GM18909 (cell line): ENCODE measurements around the gene HTRA2.

ENCODE experiments used
- ATAC-seq: cut with Tn5 transposase; IDR thresholded peaks from one replicate; pipeline ENCODE4 v1.9.1; 2021; ENCODE audit warnings: mild to moderate bottlenecking; ENCODE audit not compliant: unreplicated experiment, poor library complexity

Gene HTRA2

DNA sequence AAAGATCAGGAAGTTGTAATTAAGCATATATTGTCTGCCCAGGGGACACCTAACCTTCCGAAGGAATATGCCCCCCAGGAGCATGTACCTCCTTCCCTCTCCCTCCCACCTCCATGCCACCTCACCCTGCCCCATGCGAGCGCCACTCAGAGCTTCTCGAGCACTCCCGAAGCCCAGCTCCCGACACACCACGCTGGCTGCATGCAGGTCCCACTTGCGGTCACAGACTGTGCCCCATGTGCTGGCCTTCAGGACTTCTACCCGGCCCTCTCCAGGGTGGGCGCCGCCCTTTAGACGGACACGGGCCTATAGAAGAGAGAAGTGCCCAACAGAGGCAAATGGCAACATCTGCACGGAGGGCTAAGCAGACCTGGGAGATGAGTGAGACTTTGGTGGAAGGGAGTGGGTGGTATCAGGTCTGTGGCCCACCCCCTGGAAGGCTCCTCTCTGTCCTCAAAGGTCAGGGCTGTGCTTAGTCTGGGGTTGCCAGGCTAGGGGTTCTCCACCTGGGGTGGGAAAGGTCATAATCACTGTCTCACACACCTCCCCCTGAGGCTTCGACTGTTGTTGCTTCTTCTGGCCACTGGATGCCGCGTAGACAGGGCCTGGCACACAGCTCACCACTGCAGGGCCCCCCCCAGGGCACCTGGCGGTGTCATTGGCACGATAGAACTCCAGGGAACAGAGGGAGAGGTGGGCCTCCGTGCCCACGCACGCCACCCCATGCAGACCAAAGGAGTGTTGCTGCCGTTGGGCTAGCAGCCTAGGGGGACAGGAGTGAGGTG lies 6.6 kb downstream of the HTRA2 start:
- no peak for ATAC-seq

DNA sequence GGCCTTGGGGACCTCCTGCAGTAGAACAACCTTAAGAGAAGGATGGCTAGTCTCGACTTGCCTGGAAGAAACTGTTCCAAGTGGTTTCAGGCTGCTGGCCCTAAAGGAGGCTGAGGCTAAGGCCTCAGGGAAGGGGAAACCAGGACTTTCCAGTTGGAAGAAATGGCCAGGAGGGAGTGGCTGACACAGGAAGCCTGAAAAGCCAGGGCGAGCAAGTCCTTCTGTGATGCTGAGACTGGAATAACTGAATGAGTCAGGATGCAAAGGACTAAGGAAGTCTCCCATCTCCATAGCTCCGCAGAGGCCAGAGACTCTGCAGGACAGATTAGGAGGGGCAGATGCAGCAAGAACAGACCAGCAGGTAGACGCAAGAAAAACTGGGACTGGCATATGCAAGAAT lies 7.4 kb downstream of the HTRA2 start:
- no peak for ATAC-seq

DNA sequence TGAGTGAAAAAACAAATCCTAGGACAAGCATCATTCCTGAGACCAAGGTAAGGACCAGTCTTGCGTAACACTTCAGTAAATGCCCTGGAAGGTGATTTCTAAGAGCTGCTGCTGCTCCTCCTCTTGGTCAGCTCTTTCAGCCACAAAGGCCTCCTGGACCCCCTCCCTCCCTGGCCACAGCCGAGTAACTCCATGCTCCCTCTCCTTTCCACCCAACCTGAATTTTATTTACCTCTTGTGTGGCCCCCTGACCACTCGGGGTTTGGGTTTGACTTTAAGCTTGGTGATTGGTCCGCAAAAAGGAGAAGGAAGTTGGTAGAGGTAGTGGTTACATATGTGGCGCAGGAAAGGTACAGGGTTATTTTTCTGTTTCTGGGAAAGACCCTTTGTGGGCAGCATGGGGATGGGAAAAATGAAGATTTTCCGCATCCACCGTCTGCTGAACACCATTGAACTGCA lies 9.2 kb downstream of the HTRA2 start:
- ATAC-seq: no peak

DNA sequence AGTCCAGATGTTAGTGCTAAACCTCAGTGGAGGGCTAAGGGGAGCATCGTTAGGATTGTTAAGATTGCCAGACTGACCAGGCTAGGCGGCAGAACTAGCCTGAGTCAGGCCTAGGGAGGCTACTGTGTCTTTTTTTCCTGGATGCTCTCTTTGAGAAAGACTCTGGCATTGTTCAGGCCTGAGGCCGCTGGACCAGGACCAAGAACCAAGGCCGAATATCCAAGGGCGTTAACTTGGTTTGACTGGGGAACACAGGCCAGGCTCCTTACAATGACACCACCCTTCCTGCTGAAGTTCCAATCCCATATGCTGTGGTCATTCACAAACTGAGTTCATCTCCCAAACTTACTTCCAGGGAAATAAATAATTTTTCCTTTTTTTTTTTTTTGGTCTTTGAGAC lies 10.6 kb downstream of the HTRA2 start:
- ATAC-seq: no peak

DNA sequence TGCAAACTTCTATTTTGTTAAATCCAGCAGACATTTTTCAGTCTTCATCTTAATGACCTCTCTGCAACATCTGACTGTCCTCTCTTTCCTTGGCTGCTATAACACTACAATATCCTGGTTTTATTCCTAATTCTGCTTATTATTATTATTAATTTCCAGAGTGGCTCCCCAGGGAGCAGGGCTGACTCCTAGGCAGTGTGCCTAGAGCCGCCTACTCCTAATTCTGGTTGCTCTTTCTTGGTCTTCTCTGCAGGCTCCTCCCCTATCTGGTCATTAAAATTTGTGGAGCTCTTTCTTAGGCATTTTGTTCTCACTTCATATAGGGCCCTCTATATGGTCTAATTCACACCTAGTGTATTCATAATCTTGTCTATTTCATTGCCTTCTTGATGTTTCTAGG lies 13.2 kb downstream of the HTRA2 start:
- no peak for ATAC-seq

DNA sequence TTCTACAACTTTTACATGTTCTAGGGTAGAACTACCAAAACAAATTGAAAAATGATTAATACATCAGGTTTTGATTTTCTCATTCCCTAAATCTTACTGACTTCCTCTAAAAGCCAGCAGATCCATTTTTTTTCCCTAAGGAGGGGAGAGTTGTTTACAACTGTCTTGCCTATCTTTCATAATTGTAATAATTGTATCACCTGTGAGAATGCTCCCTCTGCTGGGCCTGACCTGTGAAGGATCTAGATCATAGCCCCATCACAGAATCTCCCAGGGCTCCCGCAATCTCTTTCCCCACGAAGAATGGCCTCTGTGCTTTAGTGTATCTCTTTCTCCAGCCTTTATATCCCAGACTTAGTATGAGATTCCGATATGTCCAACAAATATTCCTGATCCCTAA lies 14.9 kb downstream of the HTRA2 start:
- ATAC-seq: no peak

DNA sequence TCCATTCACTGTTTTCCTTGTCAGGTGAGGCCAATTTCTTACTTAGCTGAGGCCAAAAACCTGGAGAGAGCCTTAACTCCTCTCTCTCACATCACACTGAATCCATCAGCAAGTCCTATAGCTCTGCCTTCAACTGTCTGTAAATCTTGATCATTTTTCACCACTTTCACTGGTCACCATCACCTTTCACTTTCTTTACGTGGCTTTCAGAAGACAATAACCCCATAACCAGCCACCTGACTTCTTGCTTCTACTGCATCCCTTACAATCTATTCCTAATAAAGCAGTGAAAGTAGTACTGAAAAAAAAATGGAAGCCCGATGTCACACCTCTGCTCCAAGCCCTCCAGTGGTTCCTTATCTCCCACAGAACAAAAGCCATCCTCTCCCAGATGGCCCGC lies 16.3 kb downstream of the HTRA2 start:
- no peak for ATAC-seq

DNA sequence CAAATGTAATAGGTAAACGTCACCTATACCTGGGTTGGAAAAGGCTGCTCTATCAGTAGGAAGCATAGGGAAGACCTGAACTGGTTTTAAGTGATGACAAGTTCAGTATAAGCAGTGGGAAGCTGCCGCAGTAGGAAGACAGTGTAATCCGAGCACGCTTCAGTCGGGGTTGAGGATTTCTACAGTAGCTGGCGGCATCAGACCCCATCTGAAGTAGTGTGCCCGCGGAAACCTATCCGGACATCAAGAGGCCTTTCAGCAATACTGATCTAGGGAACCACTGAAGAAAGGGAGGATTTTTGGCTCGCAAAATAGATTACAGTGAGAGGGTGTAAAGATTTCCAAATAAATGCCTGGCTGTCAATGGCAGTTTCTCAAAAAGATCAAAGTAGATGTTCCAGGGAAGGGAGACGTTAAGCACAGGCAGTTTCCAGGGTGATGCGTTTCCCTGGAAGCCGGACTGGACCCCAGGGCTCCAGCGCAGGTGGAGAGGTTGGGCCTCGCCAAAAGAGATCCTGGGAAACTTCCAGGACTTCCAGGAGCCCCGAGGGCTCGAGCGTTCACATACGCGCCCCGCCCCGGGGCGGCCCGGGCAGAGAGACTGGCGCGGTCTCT lies 18.7 kb downstream of the HTRA2 start:
- no peak for ATAC-seq

DNA sequence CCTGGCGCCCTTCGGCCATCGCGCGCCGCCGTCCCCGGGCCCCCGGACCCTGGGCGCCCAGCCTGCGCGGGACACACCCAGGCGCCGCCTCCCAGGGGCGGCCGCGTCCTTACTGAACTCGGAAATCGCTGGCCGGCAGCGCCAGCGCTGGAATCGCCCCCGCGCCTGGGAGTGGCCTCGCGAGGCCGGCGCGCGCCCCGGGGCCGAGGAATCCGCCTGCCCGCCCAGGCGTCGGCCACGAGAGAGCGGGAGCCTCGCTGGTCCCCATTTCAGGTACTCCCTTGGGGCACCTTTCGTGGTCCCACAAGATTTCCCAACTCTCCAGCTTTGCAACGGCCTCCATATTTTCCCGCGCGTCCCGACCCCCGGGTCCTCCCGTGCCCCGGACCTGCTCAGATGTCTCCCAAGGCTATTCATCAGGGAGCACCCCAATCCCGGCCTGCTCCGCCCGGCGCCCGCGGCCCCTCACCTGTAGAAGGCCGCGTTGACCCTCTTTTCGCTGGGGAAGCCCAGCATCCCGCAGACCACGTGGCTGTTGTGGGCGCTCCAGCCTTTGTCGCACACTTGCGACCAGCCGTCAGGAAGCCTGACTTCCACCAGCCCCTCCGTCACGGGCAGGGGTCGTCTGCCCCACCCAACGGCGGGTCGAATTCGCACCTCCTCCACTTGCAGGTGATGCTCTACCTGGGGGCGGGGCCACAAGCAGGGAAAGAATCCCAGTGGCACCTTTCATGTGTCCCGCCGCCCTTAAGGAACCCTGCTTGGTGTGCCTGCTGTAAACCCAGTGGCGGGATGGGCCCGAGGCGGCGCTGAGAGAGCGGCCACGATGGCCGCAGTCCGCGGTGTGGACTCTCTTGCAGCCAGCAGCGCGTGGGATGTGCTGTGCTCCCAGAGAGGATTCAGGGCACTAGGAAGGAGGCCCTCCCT lies 19.4 kb downstream of the HTRA2 start:
- ATAC-seq: peak; percentile 33

DNA sequence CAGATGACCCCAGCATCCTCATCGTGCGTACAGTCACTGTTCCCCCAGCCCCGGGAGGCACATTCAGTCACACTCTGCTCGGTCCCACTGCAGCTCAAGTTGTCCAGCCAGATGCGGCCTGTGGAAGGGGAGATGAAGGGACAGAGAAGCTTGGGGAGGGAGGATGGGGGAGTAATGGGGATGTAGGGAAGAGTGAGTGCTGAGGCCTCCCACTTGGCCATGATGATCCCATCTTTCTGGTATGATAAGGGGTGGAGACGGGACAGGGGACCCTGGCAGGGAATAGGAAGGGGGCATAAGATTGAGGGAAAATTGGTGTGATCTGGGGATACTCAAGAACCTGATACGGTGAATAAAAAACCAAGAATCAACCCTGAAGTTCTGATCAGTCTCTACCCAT lies 20.5 kb downstream of the HTRA2 start:
- ATAC-seq: no peak

DNA sequence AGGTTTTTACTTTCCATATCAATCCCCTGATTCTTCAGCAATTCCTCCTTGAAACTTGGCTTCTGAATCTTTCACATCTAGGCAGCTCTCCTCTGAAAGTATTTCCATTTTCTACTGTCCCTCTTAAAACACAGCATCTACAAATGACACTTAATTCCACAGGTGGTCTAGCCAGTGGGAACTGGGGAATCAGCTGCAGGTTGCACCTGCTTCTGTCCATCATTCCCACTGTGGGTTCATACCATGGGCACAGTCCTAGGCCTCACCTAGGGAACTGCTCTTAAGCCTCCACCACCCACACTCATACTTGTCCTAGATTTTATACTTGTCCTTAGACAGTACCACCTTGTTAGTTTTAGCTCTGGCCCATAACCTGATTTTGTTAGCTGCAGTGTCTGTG lies 21.8 kb downstream of the HTRA2 start:
- no peak for ATAC-seq

DNA sequence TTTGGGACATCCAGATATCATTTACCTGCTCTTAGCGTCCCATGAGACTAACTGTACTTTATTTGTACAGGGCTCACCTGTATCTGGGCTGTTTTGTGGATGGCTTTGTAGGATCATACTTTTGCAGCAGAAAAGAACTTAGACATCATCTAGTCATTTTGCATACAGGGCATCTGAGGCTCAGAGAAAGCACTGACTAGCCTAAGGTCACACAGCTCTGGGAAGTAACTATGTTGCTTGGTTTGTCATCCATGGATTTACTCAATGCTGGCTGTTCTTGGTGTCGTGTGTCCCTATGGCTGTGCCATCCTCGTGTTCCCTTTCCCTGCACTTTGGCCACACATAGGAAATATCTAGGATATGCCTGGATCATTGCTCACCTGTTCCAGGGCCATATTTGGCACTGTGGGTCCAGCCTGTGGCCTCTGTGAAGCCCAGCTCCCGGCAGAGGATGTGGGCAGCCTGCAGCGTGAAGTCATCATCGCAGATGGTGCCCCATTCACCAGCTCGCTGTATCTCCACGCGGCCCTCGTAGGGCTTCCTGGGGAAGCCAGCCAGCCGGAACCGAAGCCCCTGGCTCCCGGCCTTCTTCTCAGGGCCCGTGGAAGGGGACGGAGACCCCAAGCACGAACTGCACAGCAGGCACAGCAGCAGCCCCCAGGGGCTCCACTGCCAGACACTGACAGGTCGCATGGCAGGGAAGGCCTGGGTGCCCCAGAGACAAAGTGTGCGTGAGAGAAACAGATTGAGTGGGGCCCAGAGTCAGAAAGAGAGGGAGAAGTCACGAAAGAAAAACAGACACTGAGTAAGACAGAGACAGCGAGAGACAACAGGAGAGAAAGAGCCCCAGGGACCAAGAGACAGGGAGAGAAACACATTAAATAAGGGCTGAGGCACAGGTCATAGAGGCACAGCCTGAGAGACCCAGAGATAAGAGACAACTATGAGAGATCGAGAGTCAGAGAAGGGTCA lies 22.5 kb downstream of the HTRA2 start:
- ATAC-seq: no peak

DNA sequence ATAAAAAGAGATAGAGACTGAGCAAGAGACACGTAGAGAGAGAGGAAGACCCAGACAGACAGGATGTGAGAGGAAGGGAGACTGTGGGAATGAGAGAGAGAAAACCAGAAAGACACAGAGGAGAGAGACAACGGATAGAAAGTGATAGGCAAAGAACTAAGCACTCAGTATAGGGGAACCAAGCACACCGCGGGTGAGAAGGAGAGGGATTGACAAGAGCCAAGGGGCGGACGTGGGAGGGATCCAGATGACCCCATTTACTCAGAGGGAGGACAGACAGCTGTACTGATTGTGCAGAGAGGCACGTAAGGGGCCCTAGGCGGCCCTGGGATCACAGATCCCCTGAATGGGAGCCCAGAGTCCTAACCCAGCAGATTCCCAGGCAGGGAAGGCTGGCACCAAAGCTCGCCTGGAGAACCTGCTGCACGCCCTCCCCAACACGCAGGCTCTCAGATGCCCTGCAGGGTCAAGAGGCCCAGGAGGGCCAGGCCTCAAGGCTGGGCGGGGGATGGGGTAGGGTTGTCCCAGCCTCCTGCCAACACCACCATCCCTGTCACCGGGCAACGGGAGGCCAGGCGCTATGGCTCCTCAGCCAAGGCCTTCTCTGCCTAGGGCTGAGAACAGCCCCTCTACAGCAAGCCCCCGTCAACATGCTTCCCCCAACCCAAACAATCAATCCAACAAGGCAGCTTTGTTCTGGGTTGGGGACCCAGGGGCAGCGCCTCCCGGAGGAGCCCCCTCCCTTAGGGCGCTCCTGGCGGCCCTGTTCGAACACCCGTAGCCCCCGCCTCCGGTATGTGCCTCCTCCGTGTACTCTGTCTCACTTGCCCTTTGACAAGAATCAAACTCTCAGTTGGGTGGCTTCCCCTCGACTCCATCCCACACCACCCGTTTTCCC lies 23.4 kb downstream of the HTRA2 start:
- no peak for ATAC-seq

DNA sequence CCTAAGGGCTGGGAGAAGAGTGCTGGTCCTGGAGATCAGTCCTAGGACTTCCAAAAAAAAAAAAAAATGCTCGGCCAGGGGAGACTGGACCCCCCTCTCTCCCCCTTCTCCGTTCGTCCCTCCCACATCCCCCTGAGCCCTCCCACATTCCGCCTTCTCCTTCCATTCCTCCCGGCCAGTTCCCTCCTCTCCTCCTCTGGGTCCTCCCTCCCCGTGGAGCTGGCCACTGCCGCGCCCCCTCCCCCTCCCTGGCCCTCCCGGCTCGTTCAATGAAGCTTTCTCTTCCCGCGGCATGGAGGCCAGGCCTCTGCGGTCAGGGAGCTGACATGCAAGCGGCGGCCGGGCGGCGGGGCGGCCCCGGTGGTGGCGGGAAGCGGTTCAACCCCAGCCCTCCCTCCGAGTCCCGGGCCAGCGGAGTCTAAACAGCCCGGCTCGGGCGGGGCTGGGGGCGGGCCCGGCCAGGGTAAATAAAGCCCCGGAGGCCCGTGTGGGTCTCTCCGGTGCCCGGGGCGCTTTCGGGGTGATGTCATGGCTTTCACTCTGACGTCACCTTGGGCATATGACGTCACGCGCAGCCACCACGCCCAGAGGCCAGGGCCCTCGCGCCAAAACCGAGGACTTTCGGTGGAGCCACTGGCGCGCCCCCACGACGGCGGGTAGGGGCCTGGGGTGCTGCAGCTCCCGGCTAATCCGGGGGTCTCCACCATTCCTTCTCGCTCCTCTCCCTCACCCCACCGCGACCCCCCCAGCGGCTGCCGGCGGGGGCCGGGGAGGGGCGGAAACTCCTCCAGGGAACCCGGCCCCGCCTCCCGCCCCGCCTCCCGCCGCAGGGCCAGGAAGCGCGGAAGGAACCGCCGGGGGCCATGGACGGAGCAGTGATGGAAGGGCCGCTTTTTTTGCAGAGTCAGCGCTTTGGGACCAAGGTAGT lies 24.4 kb downstream of the HTRA2 start, which contains the start of the genes DOK1 and LOXL3:
Gene DOK1, plus strand, starts transcription at position 829 of the 928 bp plus-strand sequence. Its CDS starts 35 bp downstream, at position 864.
Gene LOXL3, minus strand, starts transcription at position 51 of the 928 bp plus-strand sequence. CDS start 1,308 bp downstream, outside the sequence.
- peak; percentile 51 for ATAC-seq

DNA sequence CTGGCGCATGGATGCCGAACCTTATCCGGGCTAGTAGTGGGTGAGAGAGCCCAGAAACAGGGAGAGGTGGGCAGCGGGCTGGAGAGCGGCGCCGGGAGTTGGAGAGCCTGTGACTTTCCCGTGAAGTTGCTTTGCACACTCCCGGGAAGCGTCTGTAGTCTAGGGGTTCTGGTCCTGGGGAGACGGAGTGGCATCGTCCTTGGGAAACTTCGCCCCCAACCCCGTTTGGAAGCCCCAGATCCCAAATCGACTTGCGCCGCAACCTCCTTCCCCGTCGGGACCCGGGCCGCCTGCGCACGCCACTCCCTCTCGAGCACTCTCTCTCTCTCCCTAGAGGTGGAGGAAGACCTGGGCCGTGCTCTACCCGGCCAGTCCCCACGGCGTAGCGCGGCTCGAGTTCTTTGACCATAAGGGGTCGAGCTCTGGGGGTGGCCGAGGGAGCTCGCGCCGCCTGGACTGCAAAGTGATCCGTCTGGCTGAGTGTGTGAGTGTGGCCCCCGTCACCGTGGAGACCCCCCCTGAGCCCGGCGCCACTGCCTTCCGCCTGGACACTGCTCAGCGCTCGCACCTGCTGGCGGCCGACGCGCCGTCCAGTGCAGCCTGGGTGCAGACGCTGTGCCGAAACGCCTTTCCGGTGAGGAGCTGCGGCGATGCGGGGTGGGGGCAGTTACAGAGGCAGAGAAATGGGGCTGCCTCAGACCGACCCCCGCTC lies 25.2 kb downstream of the HTRA2 start:
- peak; percentile 50 for ATAC-seq

DNA sequence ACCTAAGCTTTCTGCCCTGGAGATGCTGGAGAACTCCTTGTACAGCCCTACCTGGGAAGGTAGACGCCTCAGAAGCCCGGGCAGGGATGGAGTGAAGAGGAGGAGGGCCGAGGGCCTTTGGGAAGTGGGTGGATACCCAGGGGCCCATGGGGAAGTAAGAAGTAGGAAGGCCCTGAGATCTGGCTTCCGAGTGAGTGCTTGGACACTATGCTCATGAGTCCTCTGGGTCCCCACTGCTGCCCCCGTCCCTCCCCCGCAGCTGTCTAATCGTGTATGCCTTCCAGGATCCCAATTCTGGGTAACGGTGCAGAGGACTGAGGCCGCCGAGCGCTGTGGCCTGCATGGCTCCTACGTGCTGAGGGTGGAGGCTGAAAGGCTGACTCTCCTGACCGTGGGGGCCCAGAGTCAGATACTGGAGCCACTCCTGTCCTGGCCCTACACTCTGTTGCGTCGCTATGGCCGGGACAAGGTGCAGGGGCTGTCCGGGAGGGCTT lies 25.9 kb downstream of the HTRA2 start:
- no peak for ATAC-seq

DNA sequence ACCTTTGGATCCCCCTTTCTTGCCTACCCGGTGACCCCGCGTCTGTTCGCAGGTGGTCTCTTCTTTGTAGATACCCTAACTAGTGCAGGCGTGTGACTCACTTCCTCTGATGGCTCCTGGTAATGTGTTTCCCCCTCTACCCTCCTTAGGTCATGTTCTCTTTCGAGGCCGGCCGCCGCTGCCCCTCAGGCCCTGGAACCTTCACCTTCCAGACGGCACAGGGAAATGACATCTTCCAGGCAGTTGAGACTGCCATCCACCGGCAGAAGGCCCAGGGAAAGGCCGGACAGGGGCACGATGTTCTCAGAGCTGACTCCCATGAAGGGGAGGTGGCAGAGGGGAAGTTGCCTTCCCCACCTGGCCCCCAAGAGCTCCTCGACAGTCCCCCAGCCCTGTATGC lies 26.4 kb downstream of the HTRA2 start:
- no peak for ATAC-seq
